Retina (tissue), 1 donor: ENCODE data around the gene LRRC43.
A peak's percentile ranks its signal among the peaks of the same experiment; 100 is the strongest.
"Not testable (repeated sequence)": the region's sequence is repeated elsewhere in the genome, so short reads cannot be mapped to it uniquely, and the experiment has no call there.

Experiments
- DNase-seq: peaks from one replicate; pipeline ENCODE4 v3.0.0-alpha.2; 2016

The LRRC43 gene

GRCh38 chr12:122197612-122197966 is 14.7 kb downstream of the LRRC43 start:
- no peak for DNase-seq

- no peak for DNase-seq
Observed at GRCh38 chr12:122199484-122200355, 16.8 kb downstream of the LRRC43 start.

- DNase-seq = no peak
Observed at GRCh38 chr12:122200541-122201175, 17.7 kb downstream of the LRRC43 start.

- DNase-seq = no peak
Observed at GRCh38 chr12:122201381-122201780, 18.5 kb downstream of the LRRC43 start.

- no peak for DNase-seq
Observed at GRCh38 chr12:122202017-122202416, 19.1 kb downstream of the LRRC43 start.

- DNase-seq = not testable (repeated sequence)
Observed at GRCh38 chr12:122202811-122203210, 19.9 kb downstream of the LRRC43 start.

GRCh38 chr12:122203301-122204166 is 20.6 kb downstream of the LRRC43 start, which contains the start of gene B3GNT4:
TSS of gene B3GNT4 (plus strand) at chr12:122203709. CDS start at chr12:122204619, 910 bp downstream.
- peak; percentile 70 for DNase-seq

GRCh38 chr12:122204167-122205052 is 21.5 kb downstream of the LRRC43 start:
- peak; percentile 65 for DNase-seq

GRCh38 chr12:122205053-122205925 is 22.4 kb downstream of the LRRC43 start:
- no peak for DNase-seq

- no peak for DNase-seq
Observed at GRCh38 chr12:122206111-122206881, 23.4 kb downstream of the LRRC43 start.

- no peak for DNase-seq
Observed at GRCh38 chr12:122206976-122207375, 24.1 kb downstream of the LRRC43 start.

- DNase-seq = no peak
Observed at GRCh38 chr12:122207391-122207790, 24.5 kb downstream of the LRRC43 start.

GRCh38 chr12:122208073-122208820 is 25.3 kb downstream of the LRRC43 start:
- DNase-seq = no peak

- no peak for DNase-seq
Observed at GRCh38 chr12:122215771-122216170, 32.8 kb downstream of the LRRC43 start.

- no peak for DNase-seq
Observed at GRCh38 chr12:122216445-122216844, 33.5 kb downstream of the LRRC43 start.

- peak; percentile 99 for DNase-seq
Observed at GRCh38 chr12:122225683-122226365, 42.9 kb downstream of the LRRC43 start, which contains the start of gene DIABLO. TSS of gene DIABLO (minus strand) at chr12:122226052. CDS start at chr12:122226014, 38 bp downstream.

- DNase-seq = no peak
Observed at GRCh38 chr12:122226366-122227125, 43.6 kb downstream of the LRRC43 start.

GRCh38 chr12:122227341-122227740 is 44.4 kb downstream of the LRRC43 start:
- DNase-seq = no peak
